SK-N-SH (cell line): ENCODE measurements around the gene ZC3H18. TPM values are rescaled to one million over a fixed set of nuclear protein-coding genes. Genes with fewer than 3 reads are reported as not detected.

Experiments
- CTCF ChIA-PET: fragments of 300-600, 350-600 bp; formaldehyde crosslinking; extraction: SDS; loops from one replicate; lab custom pipeline; 2021; lab: Yijun Ruan, JAX
- POLR2A ChIA-PET: fragments of 350-600 bp; sonication (Branson Sonifier 250); formaldehyde crosslinking; extraction: SDS; loops from one replicate; lab custom pipeline; 2020; ENCODE audit warnings: antibody characterized with exemption, inconsistent platforms; lab: Yijun Ruan, JAX
- DNase-seq: peaks from one replicate; pipeline ENCODE4 v3.0.0; 2012
- H2AFZ ChIP-seq: fragments of 200-600 bp; sonication (generic); 2 replicates; pipeline ENCODE4 v1.8.1; 2016; ENCODE audit warnings: antibody characterized with exemption, mild to moderate bottlenecking, low read depth
- H3F3A ChIP-seq: fragments of 200-600 bp; sonication (generic); replicated peaks from 2 replicates; pipeline ENCODE3; 2016; ENCODE audit warnings: antibody characterized with exemption, mild to moderate bottlenecking; ENCODE audit not compliant: insufficient read depth
- H3K27ac ChIP-seq, 2 experiments: fragments of 200-500 bp in 1 of 2; fragments of 200-600 bp in 1 of 2; sonication (Bioruptor generic) in 1 of 2; sonication (generic), shearing (Covaris generic) in 1 of 2; 2 replicates each; pipeline versions ENCODE4 v1.5.1 to v1.6.1; 2014 to 2016; ENCODE audit warnings: low read depth in 2 of 2, inconsistent platforms in 1 of 2, low read length in 1 of 2, mild to moderate bottlenecking in 1 of 2, mixed read lengths in 1 of 2
- H3K27me3 ChIP-seq: fragments of 200-600 bp; sonication (generic), shearing (Covaris generic); 2 replicates; pipeline ENCODE4 v1.6.1; 2016; ENCODE audit warnings: mixed run types; ENCODE audit not compliant: insufficient read depth
- H3K36me3 ChIP-seq, 2 experiments: fragments of 200-500 bp in 1 of 2; fragments of 200-600 bp in 1 of 2; sonication (Bioruptor generic) in 1 of 2; sonication (generic) in 1 of 2; replicated peaks in 1 of 2; 2 replicates each; pipeline versions ENCODE3 to v1.5.1; 2014 to 2016; ENCODE audit warnings: low read length in 1 of 2, mild to moderate bottlenecking in 1 of 2; ENCODE audit not compliant: insufficient read depth in 2 of 2, control insufficient read depth in 1 of 2
- H3K4me1 ChIP-seq, 2 experiments: fragments of 200-500 bp in 1 of 2; fragments of 200-600 bp in 1 of 2; sonication (Bioruptor generic) in 1 of 2; sonication (generic), shearing (Covaris generic) in 1 of 2; 2 replicates each; pipeline versions ENCODE4 v1.5.1 to v1.6.1; 2014 to 2016; ENCODE audit warnings: low read depth in 1 of 2, low read length in 1 of 2, mixed run types in 1 of 2; ENCODE audit not compliant: insufficient read depth in 2 of 2, control insufficient read depth in 1 of 2
- H3K4me2 ChIP-seq: fragments of 200-600 bp; sonication (generic), shearing (Covaris generic); 2 replicates; pipeline ENCODE4 v1.6.1; 2017; ENCODE audit warnings: mixed run types
- H3K4me3 ChIP-seq, 2 experiments: fragments of 200-500 bp in 1 of 2; fragments of 200-600 bp in 1 of 2; sonication (Bioruptor generic) in 1 of 2; sonication (generic), shearing (Covaris generic) in 1 of 2; 2 replicates each; pipeline versions ENCODE4 v1.5.1 to v1.8.1; 2014 to 2016; ENCODE audit warnings: low read depth in 2 of 2, inconsistent platforms in 1 of 2, low read length in 1 of 2, mild to moderate bottlenecking in 1 of 2, mixed read lengths in 1 of 2, moderate library complexity in 1 of 2
- H3K79me2 ChIP-seq: fragments of 200-600 bp; sonication (generic); 2 replicates; pipeline ENCODE4 v1.8.1; 2017; ENCODE audit warnings: mild to moderate bottlenecking; ENCODE audit not compliant: insufficient read depth
- H3K9ac ChIP-seq: fragments of 200-600 bp; sonication (generic); 2 replicates; pipeline ENCODE4 v1.6.1; 2017; ENCODE audit warnings: mixed run types
- H3K9me2 ChIP-seq: fragments of 200-600 bp; sonication (generic); 2 replicates; pipeline ENCODE4 v1.6.1; 2017; ENCODE audit warnings: mixed run types
- H3K9me3 ChIP-seq: fragments of 200-600 bp; sonication (generic); 2 replicates; pipeline ENCODE4 v1.6.1; 2017; ENCODE audit warnings: mixed run types, mild to moderate bottlenecking, moderate library complexity
- H4K20me1 ChIP-seq: fragments of 200-600 bp; sonication (generic); 2 replicates; pipeline ENCODE4 v1.6.1; 2017; ENCODE audit warnings: mild to moderate bottlenecking, mixed run types; ENCODE audit not compliant: insufficient read depth
- CHD2 ChIP-seq: fragments of 150-350 bp; IDR thresholded peaks from 2 replicates; pipeline ENCODE4 v1.6.1; 2018; ENCODE audit warnings: low read length; ENCODE audit not compliant: partially characterized antibody
- ELF1 ChIP-seq: IDR thresholded peaks from 2 replicates; pipeline ENCODE4 v1.4.0; 2012
- EP300 ChIP-seq, 2 experiments: IDR thresholded peaks; 2 replicates each; pipeline versions ENCODE4 v1.4.0 to v1.6.1; 2012; ENCODE audit warnings: borderline replicate concordance in 1 of 2, low read depth in 1 of 2, low read length in 1 of 2
- EZH2phosphoT487 ChIP-seq: fragments of 200-600 bp; sonication (generic); IDR thresholded peaks from 2 replicates; pipeline ENCODE4 v1.6.1; 2017; ENCODE audit warnings: low read depth, mixed run types, mild to moderate bottlenecking, antibody characterized with exemption, moderate library complexity, borderline replicate concordance
- FOXJ3 ChIP-seq: sonication (generic); formaldehyde crosslinking; IDR thresholded peaks from 2 replicates; pipeline ENCODE4 v1.5.1; 2020; ENCODE audit warnings: mild to moderate bottlenecking, missing genetic modification reagents
- GATA2 ChIP-seq: sonication (generic); formaldehyde crosslinking; IDR thresholded peaks from 2 replicates; pipeline ENCODE4 v1.5.0; 2020; ENCODE audit warnings: mild to moderate bottlenecking, missing genetic modification reagents
- IRF3 ChIP-seq: fragments of 150-350 bp; IDR thresholded peaks from 2 replicates; pipeline ENCODE4 v1.6.1; 2016; ENCODE audit warnings: mild to moderate bottlenecking, low read depth, low read length
- MAX ChIP-seq: IDR thresholded peaks from 2 replicates; pipeline ENCODE4 v1.4.0; 2012; ENCODE audit warnings: low read depth
- NRF1 ChIP-seq: IDR thresholded peaks from 2 replicates; pipeline ENCODE4 v1.6.1; 2012; ENCODE audit warnings: low read depth, mild to moderate bottlenecking, low read length
- PBX3 ChIP-seq: IDR thresholded peaks from 2 replicates; pipeline ENCODE4; 2012
- POLR2AphosphoS5 ChIP-seq: IDR thresholded peaks from 2 replicates; pipeline ENCODE4 v1.6.1; 2012; ENCODE audit warnings: low read depth, low read length
- RAD21 ChIP-seq: IDR thresholded peaks from 2 replicates; pipeline ENCODE4 v1.6.1; 2012; ENCODE audit warnings: mild to moderate bottlenecking, low read length
- RCOR1 ChIP-seq: fragments of 150-350 bp; IDR thresholded peaks from 2 replicates; pipeline ENCODE4 v1.6.1; 2017; ENCODE audit warnings: antibody characterized with exemption, low read length
- REST ChIP-seq: IDR thresholded peaks from 2 replicates; pipeline ENCODE4 v1.6.1; 2012; ENCODE audit warnings: mild to moderate bottlenecking, low read depth, low read length, moderate library complexity
- RFX5 ChIP-seq: IDR thresholded peaks from 2 replicates; pipeline ENCODE4 v1.6.1; 2012; ENCODE audit warnings: mild to moderate bottlenecking, improper control_type of control experiment, low read length
- RXRA ChIP-seq: IDR thresholded peaks from 2 replicates; pipeline ENCODE4 v1.4.0; 2012; ENCODE audit warnings: low read depth, mild to moderate bottlenecking, borderline replicate concordance
- SIN3A ChIP-seq: IDR thresholded peaks from 2 replicates; pipeline ENCODE4 v1.6.1; 2012; ENCODE audit warnings: low read depth, mild to moderate bottlenecking, low read length, moderate library complexity, borderline replicate concordance
- TAF1 ChIP-seq: IDR thresholded peaks from 2 replicates; pipeline ENCODE4 v1.6.1; 2012; ENCODE audit warnings: low read depth, mild to moderate bottlenecking, low read length, moderate library complexity, borderline replicate concordance
- TCF12 ChIP-seq: IDR thresholded peaks from 2 replicates; pipeline ENCODE4 v1.4.0; 2012
- TEAD4 ChIP-seq: IDR thresholded peaks from 2 replicates; pipeline ENCODE4 v1.4.0; 2012; ENCODE audit warnings: mild to moderate bottlenecking, borderline replicate concordance; ENCODE audit not compliant: insufficient read depth
- YY1 ChIP-seq: IDR thresholded peaks from 2 replicates; pipeline ENCODE4 v1.4.0; 2012; ENCODE audit warnings: low read depth, mild to moderate bottlenecking
- WGBS: methylation state at CpG from one replicate; pipeline ENCODE4 v1.1.6; 2017; ENCODE audit warnings: low lambda C conversion rate; 5-methylcytosine and 5-hydroxymethylcytosine counted together
- polyA plus RNA-seq, 3 experiments: library from polyadenylated mRNA; depleted of rRNA; stranded (reverse); fragments of >200 nt; gene quantifications; 2 replicates each; pipeline ENCODE4 v1.2.3, GENCODE V29; 2012

The ZC3H18 gene
- polyA plus RNA-seq, 1 of the 3 experiments (the other 2 are of a cell fraction), result 32.7 TPM

DNA sequence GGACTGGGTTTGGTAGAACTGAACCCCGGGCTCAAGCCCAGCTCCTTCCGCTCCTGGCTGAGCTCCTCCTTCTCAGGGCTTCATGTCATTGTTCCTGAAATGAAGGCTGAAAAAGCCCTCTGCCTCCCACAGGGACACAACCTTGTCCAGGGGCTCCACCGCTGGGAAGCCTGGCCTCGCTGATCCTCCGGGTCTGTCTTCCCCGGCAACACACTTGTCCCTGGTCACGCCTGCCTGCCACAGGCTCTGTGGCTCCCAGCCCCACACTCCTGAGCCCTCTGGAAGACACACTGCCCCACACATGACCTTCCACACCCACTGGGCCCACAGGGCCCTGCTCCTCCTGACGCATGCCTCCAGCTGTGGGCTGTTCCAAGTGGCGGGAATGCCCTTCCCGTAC is 18.0 kb upstream of the ZC3H18 start:
- Histone ChIP-seq H3K4me2 (no peak overlapping the region), H3K27ac (no peak overlapping the region), H3K27me3 (peaks cover 14% of the 10 kb centered on the region; the same call in 1 of the 2 replicates), H4K20me1 (no peaks in the 10 kb centered on the region), H3K9ac (no peak overlapping the region), H3F3A (no peaks in the 10 kb centered on the region), H2AFZ (no peak overlapping the region), H3K4me3 (no peak overlapping the region), H3K9me2 (no peaks in the 10 kb centered on the region), H3K79me2 (no peaks in the 10 kb centered on the region), H3K9me3 (no peaks in the 10 kb centered on the region), H3K4me1 (peaks cover 0 to 3% of the 10 kb centered on the region in 2 experiments; a peak in 1 of 4 replicates), H3K36me3 (no peaks in the 10 kb centered on the region)
- ChIA-PET CTCF (interaction anchor here (1.0 to 1.3 kb wide), 2 partner anchors 9 to 115 kb away, joined by 3 read pairs; no protein-coding TSS in a partner anchor), POLR2A (no interaction called here)
- no peak for DNase-seq
- WGBS, result 91% methylated on average over 9 of the region's 10 CpGs
- TF ChIP-seq NRF1 (no peak), CHD2 (no peak), RFX5 (no peak), TAF1 (no peak), YY1 (no peak), EZH2phosphoT487 (no peak), PBX3 (no peak), POLR2AphosphoS5 (no peak), ELF1 (no peak), SIN3A (no peak), IRF3 (no peak), RCOR1 (no peak), TEAD4 (no peak), EP300 (IDR thresholded peaks at IDR 0.05; ENCODE audit: borderline replicate concordance in 1 of 2, low read depth in 1 of 2, low read length in 1 of 2) (no peak), FOXJ3 (CRISPR knock-in tag) (no peak)

DNA sequence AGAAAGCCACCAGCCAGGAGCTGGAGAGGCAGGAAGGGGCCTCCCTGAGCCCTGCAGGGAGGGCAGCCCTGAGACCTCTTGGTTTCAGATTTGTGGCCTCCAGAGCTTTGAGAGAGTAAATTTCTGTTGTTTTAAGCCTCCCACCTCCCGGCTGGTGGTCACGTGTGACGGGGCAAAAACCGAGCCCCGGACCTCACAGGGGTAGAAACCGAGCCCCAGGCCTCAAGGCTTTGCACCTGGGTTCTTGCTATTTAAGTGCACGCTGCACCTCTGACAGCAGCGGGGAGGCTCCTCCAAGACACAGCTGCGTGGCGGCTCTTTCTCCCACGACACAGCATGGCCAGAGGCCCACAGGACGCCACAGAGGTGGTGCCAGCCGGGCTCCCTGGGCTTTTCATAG is 17.4 kb upstream of the ZC3H18 start:
- H3K4me2 ChIP-seq, result no peak overlapping the region
- ChIA-PET POLR2A (no interaction called here), CTCF (interaction anchor here (1.0 to 1.3 kb wide), 2 partner anchors 8 to 115 kb away, joined by 3 read pairs; no protein-coding TSS in a partner anchor)
- H3K79me2 ChIP-seq, result no peaks in the 10 kb centered on the region
- 73% methylated on average over 13 of the region's 13 CpGs for WGBS
- peaks cover 0 to 3% of the 10 kb centered on the region in 2 experiments; a peak in 1 of 4 replicates for H3K4me1 ChIP-seq
- H3K9ac ChIP-seq, result no peak overlapping the region
- no peaks in the 10 kb centered on the region for H4K20me1 ChIP-seq
- H3K9me3 ChIP-seq, result no peaks in the 10 kb centered on the region
- DNase-seq, result no peak
- no peak overlapping the region for H2AFZ ChIP-seq
- H3K27ac ChIP-seq, result no peak overlapping the region
- H3F3A ChIP-seq, result no peaks in the 10 kb centered on the region
- H3K4me3 ChIP-seq, result no peak overlapping the region
- no peaks in the 10 kb centered on the region for H3K36me3 ChIP-seq
- peaks cover 19% of the 10 kb centered on the region; the same call in 1 of the 2 replicates for H3K27me3 ChIP-seq
- H3K9me2 ChIP-seq, result no peaks in the 10 kb centered on the region
- no peak for TF ChIP-seq REST
- TF ChIP-seq EP300 (IDR thresholded peaks at IDR 0.05; ENCODE audit: borderline replicate concordance in 1 of 2, low read depth in 1 of 2, low read length in 1 of 2), result no peak
- TF ChIP-seq RXRA, result no peak
- no peak for TF ChIP-seq FOXJ3 (CRISPR knock-in tag)
- no peak for TF ChIP-seq YY1
- TF ChIP-seq CHD2, result no peak
- TF ChIP-seq TCF12, result no peak
- TF ChIP-seq MAX, result no peak
- TF ChIP-seq RCOR1, result no peak
- TF ChIP-seq POLR2AphosphoS5, result no peak
- TF ChIP-seq GATA2, result no peak
- no peak for TF ChIP-seq RAD21
